Stimulated activated CD8-positive, alpha-beta memory T cell treated with anti-CD3 and anti-CD28 coated beads, Interleukin-15, amount 100 ng/mL, for 24 hours (primary cell): ENCODE data around the gene ADAMTS3.
"Not testable (repeated sequence)": the region's sequence is repeated elsewhere in the genome, so short reads cannot be mapped to it uniquely, and the experiment has no call there.

Source experiments
- DNase-seq: peaks from one replicate; pipeline ENCODE4 v3.0.0-alpha.2; 2020; ENCODE audit warnings: low read depth

ADAMTS3 gene

GRCh38 chr4:72471816-72472215 is 97.2 kb downstream of the ADAMTS3 start:
- no peak for DNase-seq

DNA sequence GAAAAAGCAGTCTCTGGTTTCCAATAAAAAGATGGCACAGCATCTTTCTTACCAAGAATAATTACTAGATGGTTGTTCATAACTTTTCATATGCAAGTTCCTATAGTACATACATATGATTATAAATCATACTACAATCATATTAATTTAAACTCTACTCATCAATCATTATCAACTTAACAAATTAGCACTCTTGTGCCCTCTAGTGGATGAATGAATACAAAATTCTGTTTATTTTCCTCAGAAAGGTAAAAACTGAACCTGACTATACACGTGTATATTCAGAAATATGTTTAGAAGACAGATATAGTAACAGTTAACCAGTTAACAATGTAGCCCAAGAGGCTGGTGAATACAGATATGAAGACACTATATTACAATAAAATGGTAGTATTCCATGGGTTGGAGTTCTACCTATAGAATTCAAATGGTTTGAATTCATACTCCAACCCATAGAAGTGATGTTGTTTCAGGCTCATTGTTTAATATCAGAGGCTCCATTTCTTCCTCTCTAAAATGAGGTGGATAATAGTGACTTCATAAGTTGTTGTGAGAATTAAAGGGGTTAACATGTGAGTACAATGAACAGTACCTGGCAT is 100.0 kb downstream of the ADAMTS3 start:
- no peak for DNase-seq

DNA sequence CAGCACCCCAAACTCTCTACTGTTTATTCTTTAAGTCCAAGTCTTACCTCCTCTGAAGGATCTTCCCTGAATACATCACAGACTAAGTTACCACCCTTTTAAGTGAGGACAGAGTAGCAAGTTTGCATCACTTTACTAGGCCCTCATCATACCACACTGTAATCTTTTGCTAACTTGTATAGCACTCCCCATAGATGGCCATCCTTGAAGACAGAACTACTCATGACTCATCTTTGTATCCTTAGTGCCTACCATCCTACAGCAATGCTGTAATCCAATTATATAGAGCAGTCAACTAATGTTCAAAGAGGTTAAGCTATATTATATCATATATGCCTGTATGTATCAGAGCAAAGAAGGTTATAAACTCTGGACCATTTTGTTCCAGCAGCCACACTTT is 101.4 kb downstream of the ADAMTS3 start:
- DNase-seq: no peak

GRCh38 chr4:72463724-72464123 is 105.3 kb downstream of the ADAMTS3 start:
- no peak for DNase-seq

DNA sequence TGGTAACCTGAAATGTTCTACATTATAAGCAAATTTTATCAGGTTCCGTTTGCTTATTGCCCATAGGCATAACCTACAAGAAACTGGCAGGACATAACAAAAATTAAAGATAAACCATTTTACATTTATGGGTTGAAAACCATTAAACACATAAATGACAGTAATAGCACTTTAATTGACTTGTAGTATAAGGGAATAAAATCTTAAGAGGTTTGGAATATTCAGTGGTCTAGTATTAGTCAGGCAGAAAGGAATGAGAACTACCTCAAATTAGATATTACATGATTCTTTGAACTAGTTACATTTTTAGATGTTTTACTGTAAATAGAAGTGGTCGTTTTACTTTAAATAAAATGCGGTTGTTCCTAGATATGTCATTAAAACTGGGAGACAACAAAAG is 111.9 kb downstream of the ADAMTS3 start:
- DNase-seq: no peak

DNA sequence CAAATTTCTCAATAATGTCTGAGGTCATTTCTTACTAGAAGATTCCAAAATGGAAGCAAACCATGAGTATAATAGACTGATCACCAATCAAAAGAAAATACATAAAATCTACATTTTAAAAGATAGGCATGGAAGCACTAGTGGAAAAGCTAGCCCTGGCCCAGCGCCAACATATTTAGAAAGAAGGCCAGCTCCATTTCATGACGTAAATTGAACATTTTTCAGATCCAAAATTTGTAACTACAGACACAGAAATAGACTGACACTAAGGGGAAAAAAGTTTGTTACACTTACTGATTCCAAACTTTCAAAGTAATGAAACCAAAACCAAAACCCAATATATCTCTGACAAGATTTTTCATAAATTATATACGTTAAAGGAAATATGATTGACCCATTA is 117.7 kb downstream of the ADAMTS3 start:
- no peak for DNase-seq

DNA sequence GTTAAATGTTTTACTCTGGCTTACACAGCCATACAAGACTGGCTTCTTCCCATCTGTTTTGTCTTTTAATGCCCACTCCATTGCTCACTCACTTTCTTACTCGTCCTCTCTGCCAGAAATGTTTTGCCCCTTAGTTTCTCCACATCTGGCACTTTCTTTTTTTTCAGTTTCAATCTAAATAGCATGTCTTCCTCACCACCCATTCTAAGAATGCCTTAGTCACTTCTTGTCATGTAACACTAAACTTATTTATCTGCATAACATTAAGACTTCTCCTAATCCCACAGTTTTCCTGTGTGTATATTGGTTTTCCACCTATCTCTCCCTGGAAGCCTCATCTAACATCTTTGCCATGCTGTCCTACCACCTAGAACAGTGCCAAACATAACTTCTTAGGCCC is 119.3 kb downstream of the ADAMTS3 start:
- DNase-seq: no peak

DNA sequence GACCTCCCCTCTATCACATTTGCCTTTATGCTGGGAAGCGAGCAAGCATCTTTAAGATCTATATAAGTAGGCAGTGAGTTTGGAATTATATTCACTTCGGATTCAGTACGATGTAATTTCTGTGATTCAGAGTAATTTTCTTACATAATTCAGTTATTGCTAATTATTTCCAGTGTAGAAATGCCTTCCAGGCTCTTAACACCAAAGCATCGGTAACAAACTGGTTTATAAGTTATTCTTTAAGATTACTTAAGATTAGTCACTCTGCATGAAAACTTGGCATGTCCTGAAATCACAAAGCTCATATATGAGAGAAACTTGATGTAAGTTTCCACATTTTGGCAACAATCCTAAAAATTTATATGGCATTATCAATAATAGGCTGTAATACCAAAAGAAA is 120.8 kb downstream of the ADAMTS3 start:
- no peak for DNase-seq

DNA sequence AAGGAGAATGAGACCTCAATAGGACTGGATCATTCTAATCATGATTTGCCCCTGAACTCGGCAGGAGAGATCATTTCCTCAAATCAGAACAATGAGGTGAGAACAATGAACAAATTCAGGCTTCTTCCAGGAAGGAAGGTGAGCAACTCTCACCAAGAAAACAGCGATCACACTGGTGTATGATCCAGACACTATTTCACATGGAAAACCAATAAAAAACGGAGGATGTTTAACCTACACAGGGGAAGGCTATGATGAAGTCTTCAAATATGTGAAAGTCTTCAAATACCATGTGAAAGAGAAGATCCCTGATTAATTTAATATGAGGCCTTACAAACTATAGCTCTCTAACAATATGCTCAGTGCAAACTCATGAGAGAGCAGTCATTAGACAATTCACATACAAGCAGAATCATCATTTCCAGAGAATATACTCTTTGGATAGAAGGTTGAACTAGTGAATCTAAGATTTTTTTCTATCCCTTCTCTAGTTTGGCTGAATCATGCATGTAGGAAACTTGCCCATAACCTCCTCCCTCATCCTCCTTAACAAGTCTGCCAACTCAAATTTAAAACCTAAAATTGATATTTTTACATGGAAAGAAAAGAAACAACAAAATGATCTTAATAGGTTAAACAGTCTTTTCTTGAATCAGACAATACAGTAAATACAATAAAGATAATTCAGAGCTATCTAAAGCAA is 122.5 kb downstream of the ADAMTS3 start:
- DNase-seq: no peak

GRCh38 chr4:72444092-72444491 is 124.9 kb downstream of the ADAMTS3 start:
- DNase-seq: no peak

DNA sequence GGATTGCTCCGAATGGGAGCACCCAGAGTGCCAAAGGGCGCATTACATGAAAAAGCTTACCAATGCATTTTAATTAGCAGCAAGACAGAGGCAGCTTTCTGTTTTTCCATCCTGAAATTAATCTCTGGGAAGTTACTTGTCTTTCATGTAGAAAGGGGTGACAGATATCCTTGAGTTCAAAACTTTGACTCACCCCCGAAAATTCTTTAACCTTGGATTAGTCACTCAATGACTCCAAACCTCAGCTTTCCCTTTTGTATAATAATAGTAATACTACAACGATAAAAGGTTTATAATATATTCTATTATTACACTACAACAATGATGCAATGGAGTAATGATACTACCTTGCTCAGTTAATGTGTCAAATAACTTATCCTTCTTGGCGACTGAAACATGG is 126.3 kb downstream of the ADAMTS3 start:
- DNase-seq: no peak

DNA sequence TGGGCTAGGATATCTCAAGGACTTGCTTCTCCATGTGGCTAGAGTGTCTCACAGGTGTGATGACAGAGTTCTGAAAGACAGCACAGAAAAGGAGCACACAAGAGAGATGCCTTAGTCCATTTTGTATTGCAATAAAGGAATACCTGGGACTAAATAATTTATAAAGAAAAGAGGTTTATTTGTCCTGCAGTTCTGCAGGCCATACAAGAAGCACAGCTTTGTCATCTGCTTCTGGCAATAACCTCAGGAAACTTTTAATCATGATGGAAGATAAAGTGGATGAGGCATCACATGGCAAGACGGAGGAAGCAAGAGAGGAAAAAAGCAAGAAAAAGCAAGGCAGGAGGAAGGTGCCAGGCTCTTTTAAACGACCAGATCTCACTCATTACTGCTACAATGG is 126.9 kb downstream of the ADAMTS3 start:
- DNase-seq: no peak

DNA sequence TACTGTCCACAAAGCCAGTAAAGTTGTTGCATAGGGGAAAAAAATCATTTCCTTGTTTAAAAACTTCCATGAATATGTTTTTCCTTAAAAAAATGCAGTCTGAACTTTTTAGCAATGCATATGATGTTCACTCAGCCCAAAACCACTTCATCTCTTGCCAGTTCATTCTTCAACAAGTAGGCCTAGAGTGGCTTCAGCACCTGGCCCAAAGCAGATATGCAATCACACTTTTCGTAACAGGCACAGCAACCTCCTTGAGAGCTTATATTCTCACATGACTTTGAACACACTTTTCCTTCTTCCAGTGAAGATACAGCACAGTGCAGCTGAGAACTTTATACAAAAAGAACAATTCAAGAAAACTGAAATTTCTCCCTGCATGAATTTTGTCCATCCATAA is 128.6 kb downstream of the ADAMTS3 start:
- DNase-seq: no peak

- no peak for DNase-seq
Measured at GRCh38 chr4:72432975-72433374, 136.0 kb downstream of the ADAMTS3 start.

GRCh38 chr4:72432282-72432681 is 136.7 kb downstream of the ADAMTS3 start:
- DNase-seq: no peak

DNA sequence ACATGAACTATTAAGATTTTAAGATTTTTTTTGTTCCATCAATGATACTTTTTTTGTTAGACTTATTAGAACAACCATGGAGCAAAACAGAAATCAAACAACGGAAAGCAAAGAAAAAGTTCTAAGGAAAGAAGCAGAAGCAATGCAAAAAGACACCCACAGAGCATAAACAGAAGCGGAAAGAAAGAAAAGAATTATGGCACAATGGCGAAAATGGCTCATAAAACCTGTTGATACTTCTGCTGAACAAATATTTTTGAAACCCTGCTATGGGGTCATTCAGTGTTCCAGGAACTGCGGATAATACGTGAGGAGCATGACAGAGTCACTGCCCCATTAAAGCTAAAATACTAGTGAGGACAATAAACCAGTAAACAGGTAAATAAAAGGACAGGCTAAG is 138.0 kb downstream of the ADAMTS3 start:
- no peak for DNase-seq

DNA sequence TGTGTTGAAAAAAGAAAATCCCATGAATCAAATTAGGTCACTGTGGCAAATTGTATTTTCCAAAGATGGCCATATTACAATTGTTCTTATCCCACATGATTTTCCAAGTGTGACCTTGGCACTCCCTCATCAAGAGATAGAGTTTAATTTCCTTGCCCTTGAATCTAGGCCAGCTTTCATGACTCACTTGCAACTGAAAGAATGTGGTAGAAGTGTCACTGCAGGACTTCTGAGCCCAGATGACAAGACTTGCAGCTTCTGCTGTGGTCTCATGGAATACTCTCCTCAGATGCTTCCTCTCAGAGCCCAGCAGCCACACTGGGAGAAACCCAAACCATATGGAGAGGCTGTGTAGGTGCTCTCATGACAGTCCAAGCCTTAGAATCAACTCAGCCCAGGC is 139.0 kb downstream of the ADAMTS3 start:
- no peak for DNase-seq

DNA sequence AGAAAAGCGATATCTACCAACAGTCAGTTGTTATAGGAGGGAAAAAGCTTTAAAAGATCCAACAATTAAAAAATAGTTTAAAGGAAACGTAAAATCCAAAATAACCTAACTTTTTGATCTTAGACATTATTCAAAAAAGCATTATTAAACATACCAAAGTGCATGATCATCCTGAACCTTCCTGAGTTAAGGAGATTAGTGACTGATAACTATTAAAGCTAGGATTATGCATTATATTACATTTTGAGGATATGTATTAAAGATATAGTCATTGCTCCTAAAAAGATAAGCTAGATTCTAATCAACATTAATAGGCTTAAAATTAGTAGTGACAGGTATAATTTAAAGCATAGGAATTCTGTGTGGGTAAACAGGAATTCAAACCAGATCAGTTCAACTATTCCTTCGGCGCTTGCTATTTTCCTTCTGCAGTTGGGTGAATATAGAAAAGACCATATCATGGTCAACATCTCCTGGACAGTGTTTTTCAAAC is 139.6 kb downstream of the ADAMTS3 start:
- no peak for DNase-seq

DNA sequence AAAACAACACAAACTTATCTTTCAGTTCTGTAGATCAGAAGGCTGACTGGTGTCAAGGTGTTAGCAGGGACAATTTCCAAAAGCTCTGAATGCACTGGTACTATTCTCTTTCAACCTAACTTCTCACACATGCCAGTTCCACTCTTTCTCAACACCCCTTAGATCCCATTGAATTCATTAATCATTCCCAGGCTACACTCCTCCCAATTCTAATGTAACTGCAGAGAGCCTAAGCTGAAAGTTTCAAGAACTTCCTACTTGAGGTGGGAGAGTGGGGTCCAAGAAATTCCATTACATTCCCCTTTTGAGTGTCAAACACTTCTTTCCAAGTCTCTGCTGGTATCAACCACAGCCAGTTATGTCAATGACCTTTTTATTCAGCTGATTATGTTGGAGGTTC is 142.0 kb downstream of the ADAMTS3 start:
- DNase-seq: no peak

GRCh38 chr4:72425908-72426307 is 143.1 kb downstream of the ADAMTS3 start:
- not testable (repeated sequence) for DNase-seq

DNA sequence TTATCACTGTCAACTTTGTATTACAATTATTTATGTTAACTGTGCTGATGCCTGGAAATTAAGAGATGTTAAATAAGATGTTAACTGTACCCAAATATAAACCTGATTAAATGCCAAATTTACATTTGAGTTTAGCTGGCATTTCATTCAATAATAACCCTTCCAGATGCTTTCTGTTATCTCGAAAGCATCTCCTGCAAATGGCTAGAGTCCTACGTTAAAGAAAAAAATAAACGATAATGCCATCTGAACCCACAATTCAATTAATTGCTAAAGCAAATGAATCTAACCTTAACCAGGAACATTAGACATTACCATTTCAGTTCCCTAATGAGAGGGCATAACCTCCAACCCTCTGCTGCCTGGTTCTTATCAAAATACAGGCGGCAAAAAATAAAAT is 145.0 kb downstream of the ADAMTS3 start:
- no peak for DNase-seq

- no peak for DNase-seq
Measured at GRCh38 chr4:72422416-72422815, 146.6 kb downstream of the ADAMTS3 start.

- no peak for DNase-seq
Measured at GRCh38 chr4:72418458-72418857, 150.6 kb downstream of the ADAMTS3 start.

- no peak for DNase-seq
Measured at GRCh38 chr4:72410158-72410557, 158.9 kb downstream of the ADAMTS3 start.
